Transverse colon (tissue), 4 donors: ENCODE measurements around the gene XYLT2.

Experiments used
- EP300 ChIP-seq: sonication (generic); formaldehyde crosslinking; IDR thresholded peaks from one replicate; pipeline ENCODE4 v1.6.1; 2017; ENCODE audit warnings: antibody characterized with exemption, low read depth
- POLR2A ChIP-seq: fragments of 450-650 bp; IDR thresholded peaks from one replicate; pipeline ENCODE4 v1.6.1; 2016; ENCODE audit warnings: antibody characterized with exemption, mild to moderate bottlenecking, moderate library complexity
- POLR2AphosphoS5 ChIP-seq, 3 donors: sonication (generic); formaldehyde crosslinking; IDR thresholded peaks; one replicate each; pipeline ENCODE4 v1.6.1; 2016; ENCODE audit warnings: antibody characterized with exemption in 3 of 3
- TF ChIP-seq, protein P1 (sequence below), 5 experiments: fragments of 200-600 bp in 3 of 5; fragments of 450-650 bp in 2 of 5; sonication (generic) in 3 of 5; IDR thresholded peaks; 1 replicate in 2 of 5; 2 replicates in 3 of 5; pipeline ENCODE4 v1.5.1; 2016 to 2017; ENCODE audit warnings: antibody characterized with exemption in 5 of 5, inconsistent platforms in 3 of 5, mild to moderate bottlenecking in 2 of 5, moderate library complexity in 1 of 5

DNA sequence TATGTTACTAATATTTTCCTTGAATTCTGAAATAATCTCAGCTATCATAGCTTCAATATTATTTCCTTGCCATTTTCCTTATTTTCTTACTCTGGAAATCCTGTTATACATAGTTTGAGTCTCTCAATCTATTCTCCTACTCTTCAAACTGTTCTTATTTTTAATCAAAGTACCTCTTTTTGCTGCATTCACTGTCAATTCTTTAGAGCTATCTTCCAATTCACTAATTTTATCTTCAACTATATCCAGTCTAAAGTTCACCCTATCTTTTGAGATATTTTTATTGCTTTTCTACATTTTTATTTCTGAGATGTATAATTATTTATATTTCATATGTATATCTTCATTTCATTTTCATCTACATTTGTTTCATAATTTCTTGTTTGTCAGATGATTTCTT, 7.3 kb upstream of the XYLT2 start:
- TF ChIP-seq POLR2A (no peak), EP300 (no peak), POLR2AphosphoS5 (IDR thresholded peaks at IDR 0.05) (no peak)
- TF ChIP-seq, protein P1, sequence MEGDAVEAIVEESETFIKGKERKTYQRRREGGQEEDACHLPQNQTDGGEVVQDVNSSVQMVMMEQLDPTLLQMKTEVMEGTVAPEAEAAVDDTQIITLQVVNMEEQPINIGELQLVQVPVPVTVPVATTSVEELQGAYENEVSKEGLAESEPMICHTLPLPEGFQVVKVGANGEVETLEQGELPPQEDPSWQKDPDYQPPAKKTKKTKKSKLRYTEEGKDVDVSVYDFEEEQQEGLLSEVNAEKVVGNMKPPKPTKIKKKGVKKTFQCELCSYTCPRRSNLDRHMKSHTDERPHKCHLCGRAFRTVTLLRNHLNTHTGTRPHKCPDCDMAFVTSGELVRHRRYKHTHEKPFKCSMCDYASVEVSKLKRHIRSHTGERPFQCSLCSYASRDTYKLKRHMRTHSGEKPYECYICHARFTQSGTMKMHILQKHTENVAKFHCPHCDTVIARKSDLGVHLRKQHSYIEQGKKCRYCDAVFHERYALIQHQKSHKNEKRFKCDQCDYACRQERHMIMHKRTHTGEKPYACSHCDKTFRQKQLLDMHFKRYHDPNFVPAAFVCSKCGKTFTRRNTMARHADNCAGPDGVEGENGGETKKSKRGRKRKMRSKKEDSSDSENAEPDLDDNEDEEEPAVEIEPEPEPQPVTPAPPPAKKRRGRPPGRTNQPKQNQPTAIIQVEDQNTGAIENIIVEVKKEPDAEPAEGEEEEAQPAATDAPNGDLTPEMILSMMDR (IDR thresholded peaks at IDR 0.05): no peak
